Right ventricle myocardium superior (tissue), 1 donor: ENCODE measurements around the gene TCF19. TPM values are rescaled to one million over a fixed set of nuclear protein-coding genes. Genes with fewer than 3 reads are reported as not detected.
A peak's percentile ranks its signal among the peaks of the same experiment; 100 is the strongest.
"Not testable (repeated sequence)": the region's sequence is repeated elsewhere in the genome, so short reads cannot be mapped to it uniquely, and the experiment has no call there.

Experiments used
- ATAC-seq: fragments of 200-7000 bp; cut with Tn5 transposase; one replicate; pipeline ENCODE4 v1.9.1; 2020; ENCODE audit warnings: mild to moderate bottlenecking; ENCODE audit not compliant: poor library complexity
- DNase-seq: peaks from one replicate; pipeline ENCODE4 v3.0.0-alpha.2; 2020
- intact Hi-C: fragments of 100-400 bp; cut with DNase I; formaldehyde crosslinking; loops from one replicate; pipeline ENCODE4 v1.11.2; 2022
- total RNA-seq: library from RNA; stranded (reverse); fragmentation: NEBNext Ultra II Directional; extraction: Animal tissue kit (Norgen Biotek cat#: 25700); gene quantifications from one replicate; pipeline ENCODE4 v1.2.1, GENCODE V29; 2021
- donor health status: DM: no; HTN: yes; CAD: no; lungs with severe emphysema.

Gene TCF19
- total RNA-seq, 1 donor from 2014 or later = 3.6 TPM

- no peak for ATAC-seq
- intact Hi-C loops = no loop called here
- DNase-seq = no peak
Measured at GRCh38 chr6:31171931-31172905, 13.8 kb downstream of the TCF19 start.

GRCh38 chr6:31172973-31173384, 14.6 kb downstream of the TCF19 start:
- intact Hi-C loops = no loop called here
- DNase-seq (no peak), ATAC-seq (no peak)

GRCh38 chr6:31173406-31173805, 15.0 kb downstream of the TCF19 start:
- intact Hi-C loops = no loop called here
- DNase-seq (no peak), ATAC-seq (no peak)

GRCh38 chr6:31174378-31174777, 16.0 kb downstream of the TCF19 start:
- DNase-seq = no peak
- ATAC-seq = no peak
- intact Hi-C loops = no loop called here

GRCh38 chr6:31175971-31176370, 17.6 kb downstream of the TCF19 start:
- ATAC-seq (no peak), DNase-seq (no peak)
- intact Hi-C loops = no loop called here

GRCh38 chr6:31178143-31179041, 20.0 kb downstream of the TCF19 start:
- ATAC-seq (no peak), DNase-seq (no peak)
- intact Hi-C loops = no loop called here

- intact Hi-C loops = no loop called here
- DNase-seq (no peak), ATAC-seq (no peak)
Measured at GRCh38 chr6:31179042-31179386, 20.6 kb downstream of the TCF19 start.

GRCh38 chr6:31179896-31180295, 21.5 kb downstream of the TCF19 start:
- intact Hi-C loops = no loop called here
- DNase-seq (no peak), ATAC-seq (no peak)

- intact Hi-C loops = no loop called here
- peak; percentile 97 for ATAC-seq
Measured at GRCh38 chr6:31180500-31180899, 22.1 kb downstream of the TCF19 start.

GRCh38 chr6:31183287-31183686, 24.9 kb downstream of the TCF19 start:
- ATAC-seq, DNase-seq, intact Hi-C loops: not testable (repeated sequence)

More at GRCh38 chr6:31180500-31180899, 22.1 kb downstream of the TCF19 start:
- DNase-seq = peak; percentile 82

GRCh38 chr6:31183859-31184258, 25.5 kb downstream of the TCF19 start:
- DNase-seq, ATAC-seq, intact Hi-C loops: not testable (repeated sequence)

- ATAC-seq, DNase-seq, intact Hi-C loops: not testable (repeated sequence)
Measured at GRCh38 chr6:31185695-31186051, 27.3 kb downstream of the TCF19 start.

GRCh38 chr6:31186052-31186734, 27.8 kb downstream of the TCF19 start:
- ATAC-seq = peak; percentile 67
- peak; percentile 90 for DNase-seq
- intact Hi-C loops = no loop called here

- intact Hi-C loops = no loop called here
- no peak for ATAC-seq
- DNase-seq = no peak
Measured at GRCh38 chr6:31187780-31188194, 29.4 kb downstream of the TCF19 start.

GRCh38 chr6:31189223-31189622, 30.8 kb downstream of the TCF19 start:
- intact Hi-C loops, DNase-seq, ATAC-seq: not testable (repeated sequence)

GRCh38 chr6:31190488-31190887, 32.1 kb downstream of the TCF19 start:
- intact Hi-C loops = loop anchor here (5.0 kb wide), 1 partner anchor 53 kb away; the partner anchor contains the start of gene PSORS1C2
- DNase-seq (no peak), ATAC-seq (no peak)

- intact Hi-C loops = loop anchor here (5.0 kb wide), 1 partner anchor 55 kb away; the partner anchor contains the start of gene PSORS1C2
- peak; percentile 76 for DNase-seq
- ATAC-seq = peak; percentile 35
Measured at GRCh38 chr6:31192431-31193105, 34.2 kb downstream of the TCF19 start.

- DNase-seq (no peak), ATAC-seq (no peak)
- intact Hi-C loops = loop anchor here (5.0 kb wide), 1 partner anchor 56 kb away; the partner anchor contains the start of gene PSORS1C2
Measured at GRCh38 chr6:31193206-31193605, 34.8 kb downstream of the TCF19 start.
